Neural cell (in vitro differentiated cells): ENCODE measurements around the gene CUEDC1. TPM values are rescaled to one million over a fixed set of nuclear protein-coding genes. Genes with fewer than 3 reads are reported as not detected.

Experiments
- H2AFZ ChIP-seq: fragments of 200-600, 300-800 bp; sonication (generic), shearing (Covaris generic); 2 replicates; pipeline ENCODE4 v1.6.0; 2014; ENCODE audit warnings: low read depth, mild to moderate bottlenecking, antibody characterized with exemption, low read length, moderate library complexity
- H3F3A ChIP-seq: fragments of 200-600 bp; shearing (Covaris generic); 2 replicates; pipeline ENCODE4 v1.6.1; 2016; ENCODE audit warnings: mild to moderate bottlenecking, moderate library complexity, mixed read lengths, antibody characterized with exemption, low read length; ENCODE audit not compliant: insufficient read depth, poor library complexity, severe bottlenecking
- H3K27ac ChIP-seq: fragments of 200-600, 300-800 bp; sonication (generic), shearing (Covaris generic); 2 replicates; pipeline ENCODE4 v1.5.1; 2014; ENCODE audit warnings: mild to moderate bottlenecking, low read length, moderate library complexity
- H3K27me3 ChIP-seq: fragments of 300-800, 200-600 bp; sonication (generic), shearing (Covaris generic); 2 replicates; pipeline ENCODE4 v1.6.0; 2014; ENCODE audit warnings: mild to moderate bottlenecking, low read depth, low read length, moderate library complexity; ENCODE audit not compliant: insufficient read depth
- H3K36me3 ChIP-seq: fragments of 300-800, 200-600 bp; sonication (generic), shearing (Covaris generic); 2 replicates; pipeline ENCODE4 v1.5.1; 2014; ENCODE audit warnings: mild to moderate bottlenecking, antibody characterized with exemption, low read length, moderate library complexity; ENCODE audit not compliant: insufficient read depth
- H3K4me2 ChIP-seq: fragments of 300-800, 200-600 bp; sonication (generic), shearing (Covaris generic); 2 replicates; pipeline ENCODE4 v1.6.0; 2014; ENCODE audit warnings: mild to moderate bottlenecking, low read length
- H3K4me3 ChIP-seq: fragments of 300-800, 200-600 bp; sonication (generic), shearing (Covaris generic); 2 replicates; pipeline ENCODE4 v1.5.1; 2014; ENCODE audit warnings: mild to moderate bottlenecking, low read length, moderate library complexity
- H3K79me2 ChIP-seq: fragments of 200-600 bp; shearing (Covaris generic); replicated peaks from 2 replicates; pipeline ENCODE4 v1.6.0; 2014; ENCODE audit warnings: mild to moderate bottlenecking, low read length, moderate library complexity; ENCODE audit not compliant: insufficient read depth
- H3K9ac ChIP-seq: fragments of 300-800, 200-600 bp; sonication (generic), shearing (Covaris generic); 2 replicates; pipeline ENCODE4 v1.6.1; 2016; ENCODE audit warnings: mild to moderate bottlenecking, low read length, mixed read lengths
- H3K9me2 ChIP-seq: fragments of 200-600 bp; shearing (Covaris generic); 2 replicates; pipeline ENCODE4 v1.6.1; 2016; ENCODE audit warnings: mild to moderate bottlenecking, low read length, mixed read lengths; ENCODE audit not compliant: insufficient read depth
- H3K9me3 ChIP-seq: fragments of 200-600, 300-800 bp; sonication (generic), shearing (Covaris generic); 2 replicates; pipeline ENCODE4 v1.6.1; 2016; ENCODE audit warnings: mild to moderate bottlenecking, mixed run types, low read length, moderate library complexity, mixed read lengths
- H4K20me1 ChIP-seq: fragments of 200-600 bp; shearing (Covaris generic); 2 replicates; pipeline ENCODE4 v1.6.1; 2016; ENCODE audit warnings: mild to moderate bottlenecking, mixed run types; ENCODE audit not compliant: insufficient read depth
- CTCF ChIP-seq: fragments of 450-650 bp; IDR thresholded peaks from 2 replicates; pipeline ENCODE4 v1.5.1; 2014; ENCODE audit warnings: antibody characterized with exemption, mild to moderate bottlenecking, moderate library complexity; ENCODE audit not compliant: poor library complexity, severe bottlenecking
- EP300 ChIP-seq: fragments of 450-650 bp; conservative IDR thresholded peaks from 2 replicates; pipeline ENCODE4 v1.6.1; 2014; ENCODE audit warnings: antibody characterized with exemption, mild to moderate bottlenecking, moderate library complexity; ENCODE audit not compliant: poor library complexity, severe bottlenecking
- EZH2 ChIP-seq: fragments of 200-600, 300-800 bp; shearing (Covaris generic), sonication (generic); IDR thresholded peaks from 2 replicates; pipeline ENCODE4 v1.6.1; 2014; ENCODE audit warnings: antibody characterized with exemption, low read length, borderline replicate concordance, mild to moderate bottlenecking; ENCODE audit not compliant: insufficient read depth, poor library complexity, severe bottlenecking
- MXI1 ChIP-seq: fragments of 450-650 bp; conservative IDR thresholded peaks from 2 replicates; pipeline ENCODE4 v1.6.1; 2014; ENCODE audit warnings: antibody characterized with exemption, mild to moderate bottlenecking; ENCODE audit not compliant: poor library complexity, severe bottlenecking
- POLR2AphosphoS5 ChIP-seq: IDR thresholded peaks from 2 replicates; pipeline ENCODE4 v1.6.1; 2012
- RAD21 ChIP-seq: fragments of 450-650 bp; conservative IDR thresholded peaks from 2 replicates; pipeline ENCODE4 v1.6.1; 2014; ENCODE audit warnings: antibody characterized with exemption, mild to moderate bottlenecking, moderate library complexity
- SMC3 ChIP-seq: fragments of 450-650 bp; conservative IDR thresholded peaks from 2 replicates; pipeline ENCODE4 v1.6.1; 2014; ENCODE audit warnings: antibody characterized with exemption, mild to moderate bottlenecking, moderate library complexity; ENCODE audit not compliant: poor library complexity
- TAF1 ChIP-seq: IDR thresholded peaks from 2 replicates; pipeline ENCODE4 v1.6.1; 2012; ENCODE audit warnings: low read depth
- polyA plus RNA-seq: library from polyadenylated mRNA; depleted of rRNA; stranded (reverse); fragments of >200 nt; gene quantifications from 2 replicates; pipeline ENCODE4 v1.2.3, GENCODE V29; 2014
- TF ChIP-seq, protein P1 (sequence below): IDR thresholded peaks from 2 replicates; pipeline ENCODE4 v1.6.1; 2012; ENCODE audit warnings: borderline replicate concordance

Gene CUEDC1
- polyA plus RNA-seq, 1 donor from 2014 or later = 27.0 TPM

GRCh38 chr17:57867126-57867525, 88.1 kb downstream of the CUEDC1 start:
- Histone ChIP-seq H3K4me3 (no peak overlapping the region), H3K9ac (no peak overlapping the region), H3F3A (no peaks in the 10 kb centered on the region), H3K9me2 (no peaks in the 10 kb centered on the region), H2AFZ (no peak overlapping the region), H3K4me2 (no peak overlapping the region), H3K27me3 (peaks cover 9% of the 10 kb centered on the region), H4K20me1 (no peaks in the 10 kb centered on the region), H3K36me3 (no peaks in the 10 kb centered on the region), H3K79me2 (no peaks in the 10 kb centered on the region), H3K9me3 (no peaks in the 10 kb centered on the region), H3K27ac (no peak overlapping the region)
- TF ChIP-seq SMC3 (no peak), RAD21 (no peak), CTCF (no peak)

DNA sequence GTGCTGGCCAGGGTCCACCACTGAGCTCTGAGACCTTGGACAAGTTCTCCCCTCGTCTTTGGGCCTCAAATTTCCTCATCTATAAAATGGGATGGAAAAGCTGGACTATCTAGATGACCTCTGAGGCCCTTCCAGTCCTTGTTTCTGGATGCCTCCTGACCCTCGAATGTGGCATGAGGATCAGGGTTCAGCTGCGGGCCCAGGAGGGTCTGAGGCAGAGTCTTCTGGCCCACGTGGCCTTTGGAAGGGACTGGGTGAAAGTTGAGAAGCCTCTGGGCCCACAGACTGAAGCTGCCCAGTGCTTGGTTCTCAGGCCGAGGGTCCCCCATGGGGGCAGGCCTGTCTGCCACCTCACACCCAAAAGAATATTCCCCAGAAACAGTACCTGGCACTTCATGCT, 88.5 kb downstream of the CUEDC1 start:
- Histone ChIP-seq H3K27ac (no peak overlapping the region), H3K9me2 (no peaks in the 10 kb centered on the region), H4K20me1 (no peaks in the 10 kb centered on the region), H3F3A (no peaks in the 10 kb centered on the region), H3K4me2 (no peak overlapping the region), H3K79me2 (no peaks in the 10 kb centered on the region), H3K9ac (no peak overlapping the region), H3K4me3 (no peak overlapping the region), H2AFZ (no peak overlapping the region), H3K27me3 (peaks cover 13% of the 10 kb centered on the region), H3K36me3 (no peaks in the 10 kb centered on the region), H3K9me3 (no peaks in the 10 kb centered on the region)
- TF ChIP-seq, protein P1, sequence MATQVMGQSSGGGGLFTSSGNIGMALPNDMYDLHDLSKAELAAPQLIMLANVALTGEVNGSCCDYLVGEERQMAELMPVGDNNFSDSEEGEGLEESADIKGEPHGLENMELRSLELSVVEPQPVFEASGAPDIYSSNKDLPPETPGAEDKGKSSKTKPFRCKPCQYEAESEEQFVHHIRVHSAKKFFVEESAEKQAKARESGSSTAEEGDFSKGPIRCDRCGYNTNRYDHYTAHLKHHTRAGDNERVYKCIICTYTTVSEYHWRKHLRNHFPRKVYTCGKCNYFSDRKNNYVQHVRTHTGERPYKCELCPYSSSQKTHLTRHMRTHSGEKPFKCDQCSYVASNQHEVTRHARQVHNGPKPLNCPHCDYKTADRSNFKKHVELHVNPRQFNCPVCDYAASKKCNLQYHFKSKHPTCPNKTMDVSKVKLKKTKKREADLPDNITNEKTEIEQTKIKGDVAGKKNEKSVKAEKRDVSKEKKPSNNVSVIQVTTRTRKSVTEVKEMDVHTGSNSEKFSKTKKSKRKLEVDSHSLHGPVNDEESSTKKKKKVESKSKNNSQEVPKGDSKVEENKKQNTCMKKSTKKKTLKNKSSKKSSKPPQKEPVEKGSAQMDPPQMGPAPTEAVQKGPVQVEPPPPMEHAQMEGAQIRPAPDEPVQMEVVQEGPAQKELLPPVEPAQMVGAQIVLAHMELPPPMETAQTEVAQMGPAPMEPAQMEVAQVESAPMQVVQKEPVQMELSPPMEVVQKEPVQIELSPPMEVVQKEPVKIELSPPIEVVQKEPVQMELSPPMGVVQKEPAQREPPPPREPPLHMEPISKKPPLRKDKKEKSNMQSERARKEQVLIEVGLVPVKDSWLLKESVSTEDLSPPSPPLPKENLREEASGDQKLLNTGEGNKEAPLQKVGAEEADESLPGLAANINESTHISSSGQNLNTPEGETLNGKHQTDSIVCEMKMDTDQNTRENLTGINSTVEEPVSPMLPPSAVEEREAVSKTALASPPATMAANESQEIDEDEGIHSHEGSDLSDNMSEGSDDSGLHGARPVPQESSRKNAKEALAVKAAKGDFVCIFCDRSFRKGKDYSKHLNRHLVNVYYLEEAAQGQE = no peak
- TF ChIP-seq EP300 (no peak), CTCF (no peak), TAF1 (no peak), RAD21 (no peak), POLR2AphosphoS5 (no peak), SMC3 (no peak), EZH2 (no peak), MXI1 (no peak)
